GM12865 (cell line): ENCODE data around the gene NOP58.
"Not testable (repeated sequence)": the region's sequence is repeated elsewhere in the genome, so short reads cannot be mapped to it uniquely, and the experiment has no call there.

Experiments
- DNase-seq: peaks from one replicate; pipeline ENCODE4 v3.0.0; 2010; ENCODE audit warnings: low read depth
- H3K4me3 ChIP-seq: 2 replicates; pipeline ENCODE4 v1.5.1; 2011; ENCODE audit warnings: mild to moderate bottlenecking, low read depth, low read length, control low read depth
- TF ChIP-seq, protein P1 (sequence below): IDR thresholded peaks from 2 replicates; pipeline ENCODE4 v1.5.1; 2011; ENCODE audit warnings: low read length, control low read depth, low read depth, inconsistent platforms; ENCODE audit not compliant: insufficient read depth; ENCODE audit errors: missing control alignments

NOP58 gene, protein sequence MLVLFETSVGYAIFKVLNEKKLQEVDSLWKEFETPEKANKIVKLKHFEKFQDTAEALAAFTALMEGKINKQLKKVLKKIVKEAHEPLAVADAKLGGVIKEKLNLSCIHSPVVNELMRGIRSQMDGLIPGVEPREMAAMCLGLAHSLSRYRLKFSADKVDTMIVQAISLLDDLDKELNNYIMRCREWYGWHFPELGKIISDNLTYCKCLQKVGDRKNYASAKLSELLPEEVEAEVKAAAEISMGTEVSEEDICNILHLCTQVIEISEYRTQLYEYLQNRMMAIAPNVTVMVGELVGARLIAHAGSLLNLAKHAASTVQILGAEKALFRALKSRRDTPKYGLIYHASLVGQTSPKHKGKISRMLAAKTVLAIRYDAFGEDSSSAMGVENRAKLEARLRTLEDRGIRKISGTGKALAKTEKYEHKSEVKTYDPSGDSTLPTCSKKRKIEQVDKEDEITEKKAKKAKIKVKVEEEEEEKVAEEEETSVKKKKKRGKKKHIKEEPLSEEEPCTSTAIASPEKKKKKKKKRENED

DNA sequence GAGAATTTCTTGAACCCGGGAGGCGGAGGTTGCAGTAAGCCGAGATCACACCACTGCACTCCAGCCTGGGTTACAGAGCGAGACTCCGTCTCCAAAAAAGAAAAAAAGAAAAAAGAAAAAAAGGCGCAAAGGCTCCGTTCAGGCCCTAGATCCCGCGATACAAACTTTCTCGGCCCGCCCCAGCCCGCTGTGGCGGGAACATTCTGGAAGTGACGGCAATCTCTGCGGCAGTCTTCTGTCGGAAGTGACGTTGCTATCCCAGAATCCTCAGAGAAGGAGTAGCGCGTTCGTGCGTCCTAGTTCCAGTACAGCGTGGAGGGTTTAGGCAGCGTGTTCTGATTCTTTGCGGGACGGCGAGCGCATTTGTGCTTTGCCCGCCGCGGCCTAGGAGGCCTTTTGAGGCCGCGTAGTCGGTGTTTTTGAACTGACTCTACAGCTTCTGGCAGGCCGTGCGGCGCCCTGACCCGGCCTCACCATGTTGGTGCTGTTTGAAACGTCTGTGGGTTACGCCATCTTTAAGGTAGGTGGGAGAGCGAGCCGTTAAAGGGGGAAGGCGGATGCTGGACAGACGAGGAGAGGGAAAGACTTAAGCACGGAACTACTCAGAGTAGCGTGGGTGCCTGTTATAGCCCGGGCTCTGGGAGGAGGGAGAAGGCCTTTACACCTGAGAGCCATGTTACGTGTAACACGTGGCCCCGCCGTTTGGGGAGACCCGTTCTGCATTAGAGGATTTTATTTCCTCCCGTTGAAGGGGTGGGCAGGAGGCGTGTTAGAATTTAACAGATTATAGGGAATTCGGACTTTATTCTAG, at the start of gene NOP58:
NOP58 (plus strand) TSS at position 297 of the 811 bp plus-strand sequence; CDS start at position 476, 179 bp downstream.
- DNase-seq = peak; percentile 96
- peak within 1 kb of the TSS; percentile 63 for H3K4me3 ChIP-seq
- TF ChIP-seq, protein P1, sequence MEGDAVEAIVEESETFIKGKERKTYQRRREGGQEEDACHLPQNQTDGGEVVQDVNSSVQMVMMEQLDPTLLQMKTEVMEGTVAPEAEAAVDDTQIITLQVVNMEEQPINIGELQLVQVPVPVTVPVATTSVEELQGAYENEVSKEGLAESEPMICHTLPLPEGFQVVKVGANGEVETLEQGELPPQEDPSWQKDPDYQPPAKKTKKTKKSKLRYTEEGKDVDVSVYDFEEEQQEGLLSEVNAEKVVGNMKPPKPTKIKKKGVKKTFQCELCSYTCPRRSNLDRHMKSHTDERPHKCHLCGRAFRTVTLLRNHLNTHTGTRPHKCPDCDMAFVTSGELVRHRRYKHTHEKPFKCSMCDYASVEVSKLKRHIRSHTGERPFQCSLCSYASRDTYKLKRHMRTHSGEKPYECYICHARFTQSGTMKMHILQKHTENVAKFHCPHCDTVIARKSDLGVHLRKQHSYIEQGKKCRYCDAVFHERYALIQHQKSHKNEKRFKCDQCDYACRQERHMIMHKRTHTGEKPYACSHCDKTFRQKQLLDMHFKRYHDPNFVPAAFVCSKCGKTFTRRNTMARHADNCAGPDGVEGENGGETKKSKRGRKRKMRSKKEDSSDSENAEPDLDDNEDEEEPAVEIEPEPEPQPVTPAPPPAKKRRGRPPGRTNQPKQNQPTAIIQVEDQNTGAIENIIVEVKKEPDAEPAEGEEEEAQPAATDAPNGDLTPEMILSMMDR = no peak

DNA sequence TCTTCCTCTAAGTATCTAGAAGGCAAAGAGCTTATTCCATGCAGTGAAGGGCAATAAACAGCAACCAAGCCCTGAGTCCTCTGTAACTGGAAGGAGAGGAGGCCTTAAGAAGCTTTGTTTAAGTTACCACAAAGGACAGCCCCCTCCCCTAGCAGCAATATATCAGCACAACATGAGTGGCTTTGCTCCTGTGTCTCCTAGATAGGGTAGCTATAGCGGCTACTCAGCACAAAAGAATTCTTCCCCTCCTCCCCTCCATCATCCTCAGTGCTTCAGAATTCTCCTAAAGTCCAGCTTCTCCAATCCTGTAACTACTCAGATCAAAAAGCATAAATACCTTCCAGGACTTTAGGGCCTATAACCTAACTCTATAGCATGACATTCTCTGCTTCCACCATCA, 43.7 kb upstream of the NOP58 start:
- no peak for DNase-seq
- TF ChIP-seq, protein P1 = no peak
- no peak overlapping the region for H3K4me3 ChIP-seq

DNA sequence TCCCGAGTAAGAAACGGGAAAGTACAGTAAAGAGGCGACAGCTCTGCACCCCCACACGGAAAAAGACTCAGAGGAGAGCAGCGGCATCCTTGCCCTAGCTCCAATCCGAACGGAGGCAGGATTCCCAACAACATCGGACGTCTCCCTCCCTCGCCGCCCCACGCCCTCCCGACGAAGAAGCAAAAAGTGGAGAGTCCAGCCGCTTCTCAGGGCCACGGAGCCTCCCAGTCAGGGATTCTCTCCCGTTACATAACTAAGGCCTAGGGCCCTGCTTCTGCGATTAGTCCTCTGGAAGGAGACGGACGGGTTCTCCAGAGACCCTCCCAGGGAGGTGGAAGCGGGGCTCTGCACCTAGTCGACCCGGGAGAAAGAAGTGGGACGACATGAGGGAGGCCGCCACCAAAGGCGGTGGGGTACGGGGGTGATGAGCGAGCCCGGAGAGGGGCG, 27.8 kb upstream of the NOP58 start:
- H3K4me3 ChIP-seq = peak overlapping the region; percentile 99
- peak; percentile 5 for DNase-seq
- TF ChIP-seq, protein P1 = no peak

DNA sequence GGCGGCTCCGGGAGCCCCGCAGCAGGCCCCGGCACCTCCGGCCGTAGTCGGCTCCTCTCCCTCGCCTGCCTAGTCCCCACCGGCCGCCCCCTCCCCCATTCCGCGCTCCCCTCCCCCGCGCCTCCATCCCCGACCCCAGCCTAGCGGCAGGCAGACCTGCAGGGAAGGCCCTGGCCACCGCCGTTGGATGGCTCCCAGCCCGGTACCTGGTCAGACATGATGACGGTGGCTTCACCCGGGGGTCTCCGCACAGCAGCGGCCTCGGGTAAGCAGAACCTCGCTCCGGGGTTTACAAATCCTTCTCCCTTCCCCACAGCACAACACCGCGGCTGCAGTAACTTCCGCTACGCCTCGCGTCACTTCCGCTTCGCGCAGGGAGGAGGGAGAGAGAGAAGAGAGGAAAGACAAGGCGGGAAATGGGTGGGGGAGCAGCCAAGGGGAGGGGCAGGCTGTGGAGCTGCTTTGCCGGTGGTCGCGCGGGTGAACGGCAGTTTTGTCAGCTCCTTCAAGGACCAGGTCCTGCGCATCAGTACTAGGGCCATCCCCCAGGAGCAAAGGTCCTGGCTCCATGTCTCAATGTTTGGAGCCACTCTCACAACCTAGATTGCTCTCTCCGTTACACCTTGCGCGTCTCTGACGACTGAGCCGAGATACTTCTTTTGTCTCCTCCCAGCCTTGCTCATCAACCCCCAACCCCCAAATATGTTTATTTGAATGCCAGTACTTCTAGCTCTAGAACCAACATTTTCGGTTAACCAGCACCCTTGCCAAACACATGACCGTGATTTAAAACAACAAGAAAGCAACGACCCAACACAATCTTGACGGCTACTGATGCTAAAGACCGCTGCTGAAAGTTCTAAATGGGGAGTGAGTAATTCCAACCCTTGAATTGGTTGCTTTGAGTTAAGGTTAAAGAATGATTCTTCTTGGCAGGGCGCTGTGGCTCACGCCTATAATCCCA, 27.0 kb upstream of the NOP58 start, which contains the start of gene SUMO1:
SUMO1 (minus strand) TSS at position 364 of the 964 bp plus-strand sequence; CDS start at position 218, 146 bp downstream.
- TF ChIP-seq, protein P1 = no peak
- H3K4me3 ChIP-seq = peak within 1 kb of the TSS; percentile 99
- DNase-seq = peak; percentile 92

DNA sequence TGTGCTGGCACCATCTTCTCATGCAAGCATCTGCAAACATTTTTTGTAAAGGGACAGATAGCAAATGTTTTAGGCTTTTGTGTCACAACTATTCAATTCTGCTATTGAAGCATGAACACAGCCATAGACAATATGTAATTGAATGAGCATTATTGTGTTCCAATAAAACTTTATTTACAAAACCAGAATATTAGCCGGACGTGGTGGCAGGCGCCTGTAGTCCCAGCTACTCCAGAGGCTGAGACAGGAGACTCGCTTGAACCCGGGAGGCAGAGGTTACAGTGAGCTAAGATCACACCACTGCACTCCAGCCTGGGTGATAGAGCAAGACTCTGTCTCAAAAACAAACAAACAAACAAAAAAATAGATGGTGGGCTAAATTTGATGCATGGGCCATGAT, 17.9 kb upstream of the NOP58 start:
- not testable (repeated sequence) for DNase-seq, H3K4me3 ChIP-seq

DNA sequence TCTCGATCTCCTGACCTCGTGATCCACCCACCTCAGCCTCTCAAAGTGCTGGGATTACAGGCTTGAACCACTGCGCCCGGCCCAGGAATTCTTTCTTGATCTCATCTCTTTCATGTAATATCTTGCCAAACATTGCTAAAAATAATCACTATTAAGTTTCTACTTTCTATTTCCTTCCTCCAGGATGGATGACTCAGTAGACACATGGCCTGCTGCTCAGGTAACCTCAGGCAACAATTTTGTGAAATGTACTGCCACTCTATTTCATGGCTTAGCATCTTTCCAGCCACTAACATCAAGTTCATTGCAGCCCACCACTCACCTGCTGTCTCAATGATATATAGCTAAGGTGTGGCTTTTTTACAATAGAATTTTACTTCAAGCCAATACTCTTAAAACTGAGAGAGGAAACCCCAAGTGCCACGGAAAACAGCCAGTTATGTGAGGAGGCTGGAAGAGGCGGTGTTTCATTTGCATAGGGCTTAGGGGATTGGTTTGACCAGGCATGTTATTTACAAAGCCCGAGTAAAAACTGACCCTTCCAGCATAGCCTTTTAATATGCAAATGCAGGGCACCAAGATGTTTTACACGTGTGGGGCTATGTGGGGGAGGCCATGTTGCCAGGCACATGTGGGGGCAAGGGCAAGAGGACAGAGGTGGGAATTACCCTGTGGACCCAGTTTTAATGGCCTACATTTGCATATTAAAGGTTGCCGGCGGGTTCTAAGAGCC, 15.9 kb upstream of the NOP58 start:
- DNase-seq = no peak
- TF ChIP-seq, protein P1 = no peak
- no peak overlapping the region for H3K4me3 ChIP-seq
